ENCODE results near the gene TLR7. TPM values are rescaled to one million over a fixed set of nuclear protein-coding genes. Genes with fewer than 3 reads are reported as not detected.

Gene TLR7
- total RNA-seq, 1 donor from 2014 or later = not detected

DNA sequence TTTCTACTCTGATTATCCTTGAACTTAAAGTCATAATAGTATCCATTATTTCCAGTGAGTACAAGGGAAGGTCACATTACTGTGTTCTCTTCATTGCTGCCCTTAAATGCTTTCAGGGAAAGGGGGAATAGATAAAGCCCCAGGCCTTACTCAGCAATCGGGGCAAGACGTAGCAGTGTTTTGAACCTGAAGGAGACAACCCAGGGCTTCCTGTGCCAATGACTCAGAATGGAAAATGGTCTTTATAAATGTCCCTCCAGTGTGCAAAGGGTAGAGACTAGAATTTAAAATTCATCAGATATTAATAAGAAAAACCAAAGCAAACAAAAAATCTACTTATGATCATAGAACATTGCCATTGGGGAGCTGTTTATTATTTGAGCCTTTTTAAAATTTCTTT is 63.3 kb downstream of the TLR7 start:
- DNase-seq (ENCODE audit: low read depth) = no peak

- no peak for DNase-seq (ENCODE audit: low read depth)
Observed at GRCh38 chrX:12932244-12932643, 65.4 kb downstream of the TLR7 start.

- DNase-seq (ENCODE audit: low read depth) = no peak
Observed at GRCh38 chrX:12934850-12935249, 68.0 kb downstream of the TLR7 start.

GRCh38 chrX:12936947-12937346 is 70.1 kb downstream of the TLR7 start:
- no peak for DNase-seq (ENCODE audit: low read depth)

Other genes with a start within 250 kb of the TLR7 start
- 36.7 and 62.7 TPM in 2 replicates for gene PRPS2, start 75.7 kb upstream of the TLR7 start, total RNA-seq
- gene TLR8, start 39.5 kb downstream of the TLR7 start, total RNA-seq = not detected in 2 replicates
- gene TMSB4X, start 108.0 kb downstream of the TLR7 start, total RNA-seq = 2,616 and 8,785 TPM in 2 replicates
- gene FAM9C, start 177.5 kb downstream of the TLR7 start, total RNA-seq = not detected in 2 replicates